ENCODE measurements around the gene BIK. TPM values are rescaled to one million over a fixed set of nuclear protein-coding genes. Genes with fewer than 3 reads are reported as not detected.
"Not testable (repeated sequence)": the region's sequence is repeated elsewhere in the genome, so short reads cannot be mapped to it uniquely, and the experiment has no call there.

The BIK gene
- total and polyA plus RNA-seq, 7 donors: not detected

DNA sequence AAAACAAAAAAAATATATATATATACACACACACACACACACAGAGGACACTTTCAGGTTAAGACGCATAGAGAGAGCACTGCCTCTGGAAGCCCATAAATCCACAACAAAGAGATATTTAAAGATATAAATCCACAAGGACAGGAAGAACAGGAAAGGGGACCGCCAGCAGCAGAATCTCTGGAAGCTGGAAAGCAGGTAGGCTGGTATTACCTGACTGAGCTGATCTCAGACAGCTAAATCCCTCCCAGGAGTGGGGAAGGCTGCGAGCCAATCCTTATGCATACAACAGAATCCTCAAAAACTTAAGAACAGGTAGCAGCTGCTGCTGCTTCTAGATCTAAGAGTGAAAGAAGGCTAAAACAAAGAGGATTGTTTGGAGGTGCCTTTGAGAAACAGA, 34.4 kb downstream of the BIK start:
- H3K27me3 ChIP-seq (ENCODE audit: insufficient read depth in 3 of 3, low read length in 2 of 3): no peaks in the 10 kb centered on the region
- H3K4me1 ChIP-seq: peaks cover 10% of the 10 kb centered on the region
- H3K4me3 ChIP-seq: no peak overlapping the region
- no peak overlapping the region for H3K27ac ChIP-seq
- no peak for ATAC-seq
- no peak for DNase-seq
- H3K36me3 ChIP-seq (ENCODE audit: insufficient read depth in 1 of 2, low read depth in 1 of 2): peaks cover 0 to 15% of the 10 kb centered on the region in 2 donors
- WGBS, 3 donors: 76 to 89% (median 84%) methylated on average over 3 of the region's 3 CpGs
- intact Hi-C loops (cut with DNase I): no loop called here
- TF ChIP-seq, protein P1, sequence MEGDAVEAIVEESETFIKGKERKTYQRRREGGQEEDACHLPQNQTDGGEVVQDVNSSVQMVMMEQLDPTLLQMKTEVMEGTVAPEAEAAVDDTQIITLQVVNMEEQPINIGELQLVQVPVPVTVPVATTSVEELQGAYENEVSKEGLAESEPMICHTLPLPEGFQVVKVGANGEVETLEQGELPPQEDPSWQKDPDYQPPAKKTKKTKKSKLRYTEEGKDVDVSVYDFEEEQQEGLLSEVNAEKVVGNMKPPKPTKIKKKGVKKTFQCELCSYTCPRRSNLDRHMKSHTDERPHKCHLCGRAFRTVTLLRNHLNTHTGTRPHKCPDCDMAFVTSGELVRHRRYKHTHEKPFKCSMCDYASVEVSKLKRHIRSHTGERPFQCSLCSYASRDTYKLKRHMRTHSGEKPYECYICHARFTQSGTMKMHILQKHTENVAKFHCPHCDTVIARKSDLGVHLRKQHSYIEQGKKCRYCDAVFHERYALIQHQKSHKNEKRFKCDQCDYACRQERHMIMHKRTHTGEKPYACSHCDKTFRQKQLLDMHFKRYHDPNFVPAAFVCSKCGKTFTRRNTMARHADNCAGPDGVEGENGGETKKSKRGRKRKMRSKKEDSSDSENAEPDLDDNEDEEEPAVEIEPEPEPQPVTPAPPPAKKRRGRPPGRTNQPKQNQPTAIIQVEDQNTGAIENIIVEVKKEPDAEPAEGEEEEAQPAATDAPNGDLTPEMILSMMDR (IDR thresholded peaks at IDR 0.05): no peak
- H3K9me3 ChIP-seq: no peaks in the 10 kb centered on the region

DNA sequence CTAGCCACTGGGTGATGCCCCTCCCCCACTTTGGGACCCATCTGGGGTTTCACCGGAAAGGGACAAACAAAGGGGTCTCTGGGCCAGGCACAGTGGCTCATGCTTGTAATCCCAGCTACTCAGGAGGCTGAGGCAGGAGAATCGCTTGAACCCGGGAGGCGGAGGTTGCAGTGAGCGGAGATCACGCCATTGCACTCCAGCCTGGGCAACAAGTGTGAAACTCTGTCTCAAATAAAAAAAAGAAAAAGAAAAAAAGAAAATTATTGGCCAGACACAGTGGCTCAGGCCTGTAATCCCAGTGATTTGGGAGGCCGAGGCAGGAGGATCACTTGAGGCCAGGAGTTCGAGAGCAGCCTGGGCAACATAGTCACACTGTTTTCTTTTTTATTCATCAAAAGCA, 34.8 kb downstream of the BIK start:
- H3K27me3 ChIP-seq (ENCODE audit: insufficient read depth in 3 of 3, low read length in 2 of 3); H3K27ac ChIP-seq; H3K9me3 ChIP-seq; H3K4me1 ChIP-seq; H3K4me3 ChIP-seq; intact Hi-C loops (cut with DNase I); ATAC-seq; DNase-seq: not testable (repeated sequence)
- peaks cover 0 to 11% of the 10 kb centered on the region in 2 donors for H3K36me3 ChIP-seq (ENCODE audit: insufficient read depth in 1 of 2, low read depth in 1 of 2)
- WGBS, 3 donors: 85 to 91% (median 90%) methylated on average over 8 of the region's 8 CpGs

DNA sequence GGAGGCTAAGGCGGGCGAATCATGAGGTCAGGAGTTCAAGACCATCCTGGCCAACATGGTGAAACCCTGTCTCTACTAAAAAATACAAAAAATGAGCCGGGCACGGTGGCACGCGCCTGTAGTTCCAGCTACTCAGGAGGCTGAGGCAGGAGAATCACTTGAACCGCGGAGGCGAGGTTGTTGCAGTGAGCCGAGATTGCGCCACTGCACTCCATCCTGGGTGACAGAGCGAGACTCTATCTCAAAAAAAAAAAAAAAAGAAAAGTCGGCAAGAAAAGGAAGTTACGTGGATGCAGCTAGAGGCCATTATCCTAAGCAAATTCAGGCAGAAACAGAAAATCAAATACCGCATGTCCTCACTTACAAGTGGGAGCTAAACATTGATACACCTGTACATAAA, 35.8 kb downstream of the BIK start:
- H3K9me3 ChIP-seq; DNase-seq; H3K27ac ChIP-seq; H3K4me3 ChIP-seq; H3K36me3 ChIP-seq (ENCODE audit: insufficient read depth in 1 of 2, low read depth in 1 of 2); ATAC-seq; H3K4me1 ChIP-seq; intact Hi-C loops (cut with DNase I); H3K27me3 ChIP-seq (ENCODE audit: insufficient read depth in 3 of 3, low read length in 2 of 3): not testable (repeated sequence)
- WGBS, 3 donors: 86 to 90% (median 87%) methylated on average over 15 of the region's 15 CpGs

DNA sequence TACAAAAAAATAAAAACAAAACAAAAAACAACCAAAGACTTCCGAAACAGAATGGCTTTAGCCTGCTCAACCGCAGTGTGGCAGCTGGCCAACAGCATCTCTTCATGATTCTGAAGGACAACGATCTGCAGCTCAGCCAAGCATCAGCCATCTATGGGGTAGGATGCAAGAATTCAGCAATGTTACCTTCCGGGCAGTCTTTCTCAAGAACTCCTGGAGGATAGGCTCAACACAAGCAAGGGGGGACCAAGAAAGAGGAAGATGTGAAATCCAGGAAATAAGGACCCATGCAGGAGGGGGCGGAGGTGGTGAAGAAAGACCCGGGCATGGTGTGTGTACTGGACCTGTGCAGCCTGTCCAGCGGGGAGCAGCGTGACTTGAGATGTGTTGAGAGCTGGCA, 37.3 kb downstream of the BIK start:
- DNase-seq: no peak
- H3K4me1 ChIP-seq: no peaks in the 10 kb centered on the region
- H3K36me3 ChIP-seq (ENCODE audit: insufficient read depth in 1 of 2, low read depth in 1 of 2): no peaks in the 10 kb centered on the region
- ATAC-seq: no peak
- intact Hi-C loops (cut with DNase I): no loop called here
- TF ChIP-seq, protein P1 (IDR thresholded peaks at IDR 0.05): no peak
- H3K27me3 ChIP-seq (ENCODE audit: insufficient read depth in 3 of 3, low read length in 2 of 3): no peaks in the 10 kb centered on the region
- no peak overlapping the region for H3K27ac ChIP-seq
- no peaks in the 10 kb centered on the region for H3K9me3 ChIP-seq
- H3K4me3 ChIP-seq: no peak overlapping the region
- 62 to 63% (median 63%) methylated on average over 8 of the region's 8 CpGs for WGBS, 3 donors

DNA sequence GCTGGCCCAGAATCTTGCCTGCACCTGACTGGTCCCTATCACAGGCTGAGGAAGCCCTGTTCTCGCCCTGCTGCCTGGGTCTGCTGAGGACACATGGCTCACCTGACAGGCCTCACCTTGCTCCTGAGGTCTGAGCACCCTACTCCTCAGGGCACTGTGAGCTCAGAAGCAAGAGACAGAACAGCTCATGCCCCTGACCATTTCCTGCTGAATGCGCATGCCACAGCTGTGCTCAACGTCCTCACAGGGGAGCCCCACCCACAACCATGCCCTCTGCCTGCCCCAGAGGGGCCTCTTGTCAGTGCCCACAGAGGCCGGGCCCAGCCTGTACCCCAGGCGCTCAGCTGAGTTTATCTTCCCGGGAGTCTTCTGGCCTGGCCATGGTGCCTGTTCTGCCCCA, 38.0 kb downstream of the BIK start:
- intact Hi-C loops (cut with DNase I): no loop called here
- TF ChIP-seq, protein P1 (IDR thresholded peaks at IDR 0.05): no peak
- H3K4me3 ChIP-seq: no peak overlapping the region
- DNase-seq (no peak), ATAC-seq (no peak)
- no peaks in the 10 kb centered on the region for H3K9me3 ChIP-seq
- H3K27me3 ChIP-seq (ENCODE audit: insufficient read depth in 3 of 3, low read length in 2 of 3): no peaks in the 10 kb centered on the region
- H3K36me3 ChIP-seq (ENCODE audit: insufficient read depth in 1 of 2, low read depth in 1 of 2): no peaks in the 10 kb centered on the region
- 56 to 60% (median 56%) methylated on average over 6 of the region's 6 CpGs for WGBS, 3 donors
- H3K4me1 ChIP-seq: no peaks in the 10 kb centered on the region
- H3K27ac ChIP-seq: no peak overlapping the region

DNA sequence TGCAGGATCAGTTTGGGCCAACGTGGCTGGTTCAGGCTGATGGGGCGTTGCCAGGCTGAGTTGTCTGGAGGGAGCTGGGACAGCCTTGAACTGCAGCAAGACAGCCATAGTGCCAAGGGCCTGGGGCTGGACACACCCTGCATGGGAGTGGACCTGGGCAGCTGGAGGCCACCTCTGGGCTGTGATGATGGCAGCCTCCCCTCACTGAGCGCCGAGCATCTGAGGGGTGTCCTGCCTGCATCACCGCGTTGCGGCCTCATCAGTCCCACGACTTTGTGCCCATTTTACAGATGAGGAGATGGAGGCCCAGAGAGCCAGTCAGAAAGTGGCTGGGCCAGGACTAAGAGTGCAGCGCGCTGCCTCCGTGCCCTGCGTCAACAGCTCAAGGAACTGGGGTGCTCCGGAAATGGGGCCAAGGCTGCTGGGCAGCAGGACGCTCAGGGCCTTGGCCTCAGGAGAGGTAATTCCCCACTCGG, 40.2 kb downstream of the BIK start:
- H3K9me3 ChIP-seq: no peaks in the 10 kb centered on the region
- ATAC-seq: peak in 2 of 4 donors; percentile 0 to 4
- H3K36me3 ChIP-seq (ENCODE audit: insufficient read depth in 1 of 2, low read depth in 1 of 2): no peaks in the 10 kb centered on the region
- peak overlapping the region; percentile 81 for H3K27ac ChIP-seq
- TF ChIP-seq, protein P1 (IDR thresholded peaks at IDR 0.05): no peak
- peak overlapping the region; percentile 82 for H3K4me3 ChIP-seq
- peaks cover 6% of the 10 kb centered on the region for H3K4me1 ChIP-seq
- intact Hi-C loops (cut with DNase I): no loop called here
- no peak for DNase-seq
- 68 to 74% (median 71%) methylated on average over 15 of the region's 15 CpGs for WGBS, 3 donors
- H3K27me3 ChIP-seq (ENCODE audit: insufficient read depth in 3 of 3, low read length in 2 of 3): no peaks in the 10 kb centered on the region
